Lower leg skin (tissue), 3 donors: Measurements from ENCODE around the gene FIGN.

Experiments used
- POLR2A ChIP-seq, 2 donors: fragments of 450-650 bp; IDR thresholded peaks; one replicate each; pipeline ENCODE4 v1.6.1; 2016 to 2017; ENCODE audit warnings: antibody characterized with exemption in 2 of 2, mild to moderate bottlenecking in 1 of 2, moderate library complexity in 1 of 2
- TF ChIP-seq, protein P1 (sequence below), 3 donors: fragments of 450-650 bp; IDR thresholded peaks; one replicate each; pipeline ENCODE4 v1.5.1; 2016; ENCODE audit warnings: antibody characterized with exemption in 3 of 3, mild to moderate bottlenecking in 3 of 3, moderate library complexity in 2 of 3

- TF ChIP-seq, protein P1, sequence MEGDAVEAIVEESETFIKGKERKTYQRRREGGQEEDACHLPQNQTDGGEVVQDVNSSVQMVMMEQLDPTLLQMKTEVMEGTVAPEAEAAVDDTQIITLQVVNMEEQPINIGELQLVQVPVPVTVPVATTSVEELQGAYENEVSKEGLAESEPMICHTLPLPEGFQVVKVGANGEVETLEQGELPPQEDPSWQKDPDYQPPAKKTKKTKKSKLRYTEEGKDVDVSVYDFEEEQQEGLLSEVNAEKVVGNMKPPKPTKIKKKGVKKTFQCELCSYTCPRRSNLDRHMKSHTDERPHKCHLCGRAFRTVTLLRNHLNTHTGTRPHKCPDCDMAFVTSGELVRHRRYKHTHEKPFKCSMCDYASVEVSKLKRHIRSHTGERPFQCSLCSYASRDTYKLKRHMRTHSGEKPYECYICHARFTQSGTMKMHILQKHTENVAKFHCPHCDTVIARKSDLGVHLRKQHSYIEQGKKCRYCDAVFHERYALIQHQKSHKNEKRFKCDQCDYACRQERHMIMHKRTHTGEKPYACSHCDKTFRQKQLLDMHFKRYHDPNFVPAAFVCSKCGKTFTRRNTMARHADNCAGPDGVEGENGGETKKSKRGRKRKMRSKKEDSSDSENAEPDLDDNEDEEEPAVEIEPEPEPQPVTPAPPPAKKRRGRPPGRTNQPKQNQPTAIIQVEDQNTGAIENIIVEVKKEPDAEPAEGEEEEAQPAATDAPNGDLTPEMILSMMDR (IDR thresholded peaks at IDR 0.05) = no peak
- TF ChIP-seq POLR2A (IDR thresholded peaks at IDR 0.05) = no peak
These were observed 5.3 kb downstream of the FIGN start for GRCh38 chr2:163730556-163730955.
